Type B pancreatic cell (in vitro differentiated cells): ENCODE measurements around the gene MKNK2. TPM values are rescaled to one million over a fixed set of nuclear protein-coding genes. Genes with fewer than 3 reads are reported as not detected.

ENCODE experiments used
- DNase-seq: peaks from one replicate; pipeline ENCODE4 v3.0.0; 2021; ENCODE audit warnings: mixed read lengths; ENCODE audit not compliant: unreplicated experiment; ENCODE audit errors: extremely low spot score
- H3K27ac Mint-ChIP-seq: 2 replicates; pipeline ENCODE4 v1.8.0; 2021; ENCODE audit warnings: mild to moderate bottlenecking, mixed read lengths
- H3K27me3 Mint-ChIP-seq: 2 replicates; pipeline ENCODE4 v1.8.0; 2021; ENCODE audit warnings: mixed read lengths
- H3K36me3 Mint-ChIP-seq: 2 replicates; pipeline ENCODE4 v1.8.0; 2021; ENCODE audit warnings: mixed read lengths
- H3K4me1 Mint-ChIP-seq: one replicate; pipeline ENCODE4 v1.8.0; 2021; ENCODE audit warnings: mixed read lengths; ENCODE audit not compliant: unreplicated experiment
- H3K4me3 Mint-ChIP-seq: 2 replicates; pipeline ENCODE4 v1.8.0; 2021; ENCODE audit warnings: mild to moderate bottlenecking, mixed read lengths
- H3K9me3 Mint-ChIP-seq: 2 replicates; pipeline ENCODE4 v1.8.0; 2021; ENCODE audit warnings: mixed read lengths
- CTCF ChIP-seq: fragments of 200-600 bp; sonication (generic); conservative IDR thresholded peaks from 2 replicates; pipeline ENCODE4 v1.5.0; 2021; ENCODE audit warnings: antibody characterized with exemption, mild to moderate bottlenecking
- total RNA-seq: library from RNA; stranded (reverse); gene quantifications from 2 replicates; pipeline ENCODE4 v1.2.1, GENCODE V29; 2021; ENCODE audit warnings: low replicate concordance

MKNK2 gene
- total RNA-seq, 1 donor from 2014 or later, result 118 TPM

GRCh38 chr19:2051773-2052704 is 995 bp upstream of the MKNK2 start:
- Mint-ChIP-seq H3K27ac (peak overlapping the region; percentile 74), H3K4me3 (peak overlapping the region; percentile 80), H3K27me3 (no peaks in the 10 kb centered on the region), H3K36me3 (no peaks in the 10 kb centered on the region), H3K4me1 (peaks cover 5% of the 10 kb centered on the region), H3K9me3 (no peaks in the 10 kb centered on the region)
- DNase-seq, result no peak
- TF ChIP-seq CTCF, result no peak

GRCh38 chr19:2050349-2050990 is 574 bp downstream of the MKNK2 start:
- Mint-ChIP-seq H3K27me3 (no peaks in the 10 kb centered on the region), H3K9me3 (no peaks in the 10 kb centered on the region), H3K36me3 (no peaks in the 10 kb centered on the region), H3K4me3 (peak overlapping the region; percentile 90), H3K4me1 (peaks cover 2% of the 10 kb centered on the region), H3K27ac (no peak overlapping the region)
- TF ChIP-seq CTCF, result no peak
- no peak for DNase-seq

GRCh38 chr19:2049741-2050348 is 1.2 kb downstream of the MKNK2 start:
- Mint-ChIP-seq H3K27ac (peak overlapping the region; percentile 76), H3K27me3 (no peaks in the 10 kb centered on the region), H3K36me3 (no peaks in the 10 kb centered on the region), H3K4me3 (peak overlapping the region; percentile 90), H3K9me3 (no peaks in the 10 kb centered on the region), H3K4me1 (no peaks in the 10 kb centered on the region)
- TF ChIP-seq CTCF, result no peak
- no peak for DNase-seq

- Mint-ChIP-seq H3K27ac (peak overlapping the region; percentile 76), H3K27me3 (no peaks in the 10 kb centered on the region), H3K4me1 (no peaks in the 10 kb centered on the region), H3K9me3 (no peaks in the 10 kb centered on the region), H3K36me3 (no peaks in the 10 kb centered on the region), H3K4me3 (peak overlapping the region; percentile 90)
- TF ChIP-seq CTCF, result no peak
- DNase-seq, result no peak
These were observed 1.9 kb downstream of the MKNK2 start for GRCh38 chr19:2048959-2049740.
